Stomach (tissue), 9 donors: Measurements from ENCODE around the gene CLEC7A. TPM values are rescaled to one million over a fixed set of nuclear protein-coding genes. Genes with fewer than 3 reads are reported as not detected.
A peak's percentile ranks its signal among the peaks of the same experiment; 100 is the strongest.

Experiments
- DNase-seq, 2 donors: peaks; one replicate each; pipeline versions ENCODE4 v3.0.0 to v3.0.0-alpha.2; 2013 to 2019
- H3K27ac ChIP-seq, 5 donors: fragments of 200-600 bp in 4 of 5; sonication (generic) in 4 of 5; one replicate each; pipeline ENCODE4 v1.5.1; 2013 to 2019; ENCODE audit warnings: mild to moderate bottlenecking in 1 of 5, moderate library complexity in 1 of 5
- H3K27me3 ChIP-seq, 3 donors: fragments of 200-600 bp; sonication (generic); one replicate each; pipeline ENCODE4 v1.5.1; 2017 to 2019; ENCODE audit warnings: mixed run types in 1 of 3
- H3K36me3 ChIP-seq, 4 donors: fragments of 200-600 bp; sonication (generic); 1 replicate in 3 of 4; 2 replicates in 1 of 4; pipeline ENCODE4 v1.5.1; 2016 to 2019
- H3K4me1 ChIP-seq, 4 donors: fragments of 200-600 bp; sonication (generic); one replicate each; pipeline ENCODE4 v1.5.1; 2016 to 2019
- H3K4me3 ChIP-seq, 4 donors: fragments of 200-600 bp; sonication (generic) in 3 of 4; one replicate each; pipeline ENCODE4 v1.5.1; 2016 to 2019; ENCODE audit warnings: mild to moderate bottlenecking in 1 of 4
- H3K9me3 ChIP-seq, 4 donors: fragments of 200-600 bp; sonication (generic); one replicate each; pipeline ENCODE4 v1.5.1; 2016 to 2019
- CTCF ChIP-seq, 7 experiments: fragments of 450-650 bp in 4 of 7; fragments of 200-600 bp in 3 of 7; sonication (generic) in 3 of 7; IDR thresholded peaks; one replicate each; pipeline ENCODE4 v1.5.1; 2016 to 2019; ENCODE audit warnings: antibody characterized with exemption in 7 of 7, control low read depth in 2 of 7, mild to moderate bottlenecking in 1 of 7
- EP300 ChIP-seq: sonication (generic); formaldehyde crosslinking; IDR thresholded peaks from one replicate; pipeline ENCODE4 v1.6.1; 2017; ENCODE audit warnings: antibody characterized with exemption
- POLR2A ChIP-seq, 4 donors: fragments of 450-650 bp; IDR thresholded peaks; one replicate each; pipeline ENCODE4 v1.6.1; 2016; ENCODE audit warnings: antibody characterized with exemption in 4 of 4, control low read depth in 2 of 4, mild to moderate bottlenecking in 1 of 4, moderate library complexity in 1 of 4
- POLR2AphosphoS5 ChIP-seq, 3 donors: sonication (generic); formaldehyde crosslinking; IDR thresholded peaks; one replicate each; pipeline ENCODE4 v1.6.1; 2016; ENCODE audit warnings: antibody characterized with exemption in 3 of 3
- WGBS, 5 donors: extraction: QIAGEN DNeasy Blood & Tissue Kit in 3 of 5; methylation state at CpG; one replicate each; pipeline versions ENCODE4 v1.1.5 to v1.1.7; 2013 to 2018; 5-methylcytosine and 5-hydroxymethylcytosine counted together
- intact Hi-C: fragments of 100-400 bp; cut with DNase I; formaldehyde crosslinking; loops from one replicate; pipeline ENCODE4 v1.15.1; 2023; ENCODE audit warnings: low total_unique reads
- polyA plus RNA-seq, 3 donors: library from polyadenylated mRNA; stranded (reverse); fragments of 200-250 nt; gene quantifications; one replicate each; pipeline ENCODE4 v1.2.3, GENCODE V29; 2013
- total RNA-seq, 5 donors: library from RNA; depleted of rRNA; stranded (reverse); fragments of >200 nt; gene quantifications; one replicate each; pipeline versions ENCODE4 v1.1.0 to v1.2.3, GENCODE V29; 2014 to 2016
- donor health status: healthy with polysubstance abuse.
- donor health status: Bipolar disorder and iron deficiency.
- donor health status: healthy.

CLEC7A gene
- total and polyA plus RNA-seq, 8 donors: 0.87 to 20.1 (median 4.2) TPM; not detected in 1

GRCh38 chr12:10069099-10069498 lies 60.9 kb downstream of the CLEC7A start:
- TF ChIP-seq CTCF (IDR thresholded peaks at IDR 0.05) (no peak), POLR2A (IDR thresholded peaks at IDR 0.05) (no peak), POLR2AphosphoS5 (IDR thresholded peaks at IDR 0.05) (no peak), EP300 (no peak)
- peak in 1 of 2 donors; percentile 30 for DNase-seq
- intact Hi-C loops: no loop called here
- Histone ChIP-seq H3K27me3 (no peaks in the 10 kb centered on the region), H3K9me3 (no peaks in the 10 kb centered on the region), H3K36me3 (no peaks in the 10 kb centered on the region), H3K4me1 (peaks cover 0 to 4% (median 0%) of the 10 kb centered on the region in 4 donors), H3K27ac (peak overlapping the region in 4 of 5 donors; percentile 19 to 70 (median 52)), H3K4me3 (no peak overlapping the region)
- 41 to 66% (median 64%) methylated on average over 4 of the region's 4 CpGs for WGBS, 5 donors

DNA sequence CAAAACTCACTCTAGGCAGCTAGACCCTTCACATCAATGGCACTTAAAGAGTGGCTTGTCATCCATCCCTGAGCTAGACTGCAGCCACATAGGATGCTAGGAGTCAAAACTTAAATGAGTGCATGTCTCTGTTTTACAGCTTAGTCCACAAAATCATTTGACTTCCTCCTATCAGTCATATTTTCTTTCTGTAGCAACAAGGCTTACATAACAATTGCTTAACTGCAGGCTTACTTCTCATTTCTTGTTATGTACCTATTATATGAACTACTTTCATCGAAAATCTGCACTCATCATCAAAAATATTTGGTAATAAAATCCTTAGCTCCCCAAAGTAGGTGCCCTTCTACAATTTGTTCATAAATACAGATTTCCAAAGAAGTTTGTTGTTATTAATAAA lies 61.4 kb downstream of the CLEC7A start:
- Histone ChIP-seq H3K27me3 (no peaks in the 10 kb centered on the region), H3K9me3 (no peaks in the 10 kb centered on the region), H3K4me1 (peaks cover 0 to 4% (median 0%) of the 10 kb centered on the region in 4 donors), H3K27ac (peak overlapping the region in 4 of 5 donors; percentile 43 to 70 (median 52)), H3K36me3 (no peaks in the 10 kb centered on the region), H3K4me3 (no peak overlapping the region)
- TF ChIP-seq CTCF (IDR thresholded peaks at IDR 0.05) (no peak), EP300 (no peak)
- peak in 1 of 2 donors; percentile 11 for DNase-seq
- intact Hi-C loops: no loop called here
- 41 to 74% (median 59%) methylated on average over 1 of the region's 1 CpG for WGBS, 5 donors

DNA sequence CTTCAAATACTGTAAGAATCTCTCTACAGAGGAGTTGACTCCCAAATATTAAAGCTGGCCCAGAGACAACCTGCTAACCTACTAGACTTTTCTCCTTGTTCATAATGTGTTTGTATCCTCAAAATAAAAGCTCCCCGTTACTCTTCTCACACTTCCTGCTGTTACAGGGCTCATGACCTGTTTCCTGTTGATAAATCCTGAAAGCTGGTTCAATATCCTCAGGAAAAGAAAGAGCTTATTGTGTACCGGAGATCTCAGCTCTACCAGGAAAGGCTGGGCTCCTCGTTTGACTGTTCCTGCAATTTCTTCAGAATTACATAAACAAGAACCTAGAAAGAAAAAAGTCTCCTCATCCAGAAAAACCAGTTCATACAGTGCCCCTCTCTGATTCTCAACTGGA lies 62.1 kb downstream of the CLEC7A start:
- Histone ChIP-seq H3K4me3 (no peak overlapping the region), H3K4me1 (peaks cover 0 to 4% (median 0%) of the 10 kb centered on the region in 4 donors), H3K9me3 (no peaks in the 10 kb centered on the region), H3K36me3 (no peaks in the 10 kb centered on the region), H3K27me3 (no peaks in the 10 kb centered on the region), H3K27ac (peak overlapping the region in 4 of 5 donors; percentile 43 to 70 (median 52))
- no peak for TF ChIP-seq EP300
- TF ChIP-seq POLR2AphosphoS5 (IDR thresholded peaks at IDR 0.05): peak in 1 of 3 donors; percentile 20
- no peak for TF ChIP-seq POLR2A (IDR thresholded peaks at IDR 0.05)
- TF ChIP-seq CTCF (IDR thresholded peaks at IDR 0.05): no peak
- DNase-seq: peak in 1 of 2 donors; percentile 50
- intact Hi-C loops: no loop called here
- 3 to 16% (median 12%) methylated on average over 3 of the region's 3 CpGs for WGBS, 5 donors

DNA sequence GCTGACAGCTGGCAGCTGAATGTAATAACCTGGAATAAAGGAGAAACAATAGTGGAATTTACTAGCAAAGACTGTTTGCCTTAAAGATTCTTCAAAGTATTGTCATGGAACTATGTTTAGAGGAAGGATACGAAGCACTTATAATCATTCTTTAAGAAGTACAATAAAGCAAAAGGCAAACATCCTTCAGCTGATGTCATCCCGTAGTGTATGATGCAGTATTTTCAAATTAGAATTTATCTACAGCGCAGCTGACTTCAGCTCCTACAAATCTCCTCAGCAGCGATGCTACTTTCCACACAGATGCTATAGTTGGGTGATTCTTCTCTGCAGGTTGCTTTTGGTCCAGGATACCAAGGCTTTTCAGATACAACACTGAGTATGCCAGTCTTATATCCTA lies 62.7 kb downstream of the CLEC7A start:
- Histone ChIP-seq H3K4me3 (no peak overlapping the region), H3K4me1 (peaks cover 0 to 4% (median 0%) of the 10 kb centered on the region in 4 donors), H3K9me3 (no peaks in the 10 kb centered on the region), H3K27ac (peak overlapping the region in 2 of 5 donors; percentile 59 to 70), H3K36me3 (no peaks in the 10 kb centered on the region), H3K27me3 (no peaks in the 10 kb centered on the region)
- peak in 1 of 2 donors; percentile 25 for DNase-seq
- intact Hi-C loops: no loop called here
- no peak for TF ChIP-seq CTCF (IDR thresholded peaks at IDR 0.05)
- no peak for TF ChIP-seq EP300
- TF ChIP-seq POLR2AphosphoS5 (IDR thresholded peaks at IDR 0.05): no peak
- no peak for TF ChIP-seq POLR2A (IDR thresholded peaks at IDR 0.05)
- WGBS, 5 donors: 73 to 81% (median 76%) methylated on average over 4 of the region's 4 CpGs

Other genes with a start within 250 kb of the CLEC7A start
- not detected for gene KLRF2, start 248.7 kb downstream of the CLEC7A start, total RNA-seq
- not detected for gene KLRF2, start 248.7 kb downstream of the CLEC7A start, polyA plus RNA-seq
- gene CLEC2A, start 197.8 kb downstream of the CLEC7A start, total RNA-seq: not detected
- gene CLEC2A, start 197.8 kb downstream of the CLEC7A start, polyA plus RNA-seq: not detected
- gene CLEC12A, start 158.8 kb downstream of the CLEC7A start, total RNA-seq: 1 to 10 TPM in 1 of 5 donors, under 1 TPM in 1, not detected in 3; 0.43 to 1.1 TPM
- 1 to 10 TPM in 1 of 3 donors, under 1 TPM in 1, not detected in 1; 0.60 to 2.1 TPM for gene CLEC12A, start 158.8 kb downstream of the CLEC7A start, polyA plus RNA-seq
- gene CLEC1B, start 131.1 kb downstream of the CLEC7A start, total RNA-seq: under 1 TPM in 1 of 5 donors, not detected in 4; 0.92 TPM
- gene CLEC1B, start 131.1 kb downstream of the CLEC7A start, polyA plus RNA-seq: not detected
- gene CLEC12B, start 119.6 kb downstream of the CLEC7A start, total RNA-seq: under 1 TPM in 1 of 5 donors, not detected in 4; 0.37 TPM
- gene CLEC12B, start 119.6 kb downstream of the CLEC7A start, polyA plus RNA-seq: not detected
- gene CLEC9A, start 99.5 kb downstream of the CLEC7A start, total RNA-seq: 1 to 10 TPM in 1 of 5 donors, not detected in 4; 2.6 TPM
- under 1 TPM in 1 of 3 donors, not detected in 2; 0.20 TPM for gene CLEC9A, start 99.5 kb downstream of the CLEC7A start, polyA plus RNA-seq
- gene CLEC1A, start 31.2 kb downstream of the CLEC7A start, total RNA-seq: 1 to 10 TPM in 1 of 5 donors, under 1 TPM in 2, not detected in 2; 0.58 to 4.6 (median 0.87) TPM
- gene CLEC1A, start 31.2 kb downstream of the CLEC7A start, polyA plus RNA-seq: 1 to 10 TPM in 2 of 3 donors, under 1 TPM in 1; 0.46 to 3.4 (median 1.1) TPM
- 1 to 10 TPM in 2 of 5 donors, under 1 TPM in 1, not detected in 2; 0.55 to 4.5 (median 3.8) TPM for gene OLR1, start 41.9 kb upstream of the CLEC7A start, total RNA-seq
- 1 to 10 TPM in 2 of 3 donors, under 1 TPM in 1; 0.48 to 7.4 (median 5.7) TPM for gene OLR1, start 41.9 kb upstream of the CLEC7A start, polyA plus RNA-seq
- gene TMEM52B, start 48.8 kb upstream of the CLEC7A start, total RNA-seq: under 1 TPM in 2 of 5 donors, not detected in 3; 0.14 to 0.89 TPM
- gene TMEM52B, start 48.8 kb upstream of the CLEC7A start, polyA plus RNA-seq: 1 to 10 TPM in 1 of 3 donors, under 1 TPM in 1, not detected in 1; 0.31 to 1.4 TPM
- gene GABARAPL1, start 82.7 kb upstream of the CLEC7A start, total RNA-seq: 100 to 1,000 TPM in 2 of 5 donors, 10 to 100 TPM in 3; 28.4 to 116 (median 91.0) TPM
- gene GABARAPL1, start 82.7 kb upstream of the CLEC7A start, polyA plus RNA-seq: 100 to 1,000 TPM in 2 of 3 donors, 10 to 100 TPM in 1; 63.5 to 133 (median 126) TPM
- 10 to 100 TPM in 1 of 5 donors, 1 to 10 TPM in 1, under 1 TPM in 2, not detected in 1; under 0.01 to 15.4 (median 1.4) TPM for gene KLRD1, start 177.7 kb upstream of the CLEC7A start, total RNA-seq
- 1 to 10 TPM in 1 of 3 donors, under 1 TPM in 2; 0.48 to 1.5 (median 0.50) TPM for gene KLRD1, start 177.7 kb upstream of the CLEC7A start, polyA plus RNA-seq